ENCODE results near the gene PLP2. TPM values are rescaled to one million over a fixed set of nuclear protein-coding genes. Genes with fewer than 3 reads are reported as not detected.

PLP2 gene
- total and polyA plus RNA-seq, 2 experiments from 2014 or later: 62.5 to 209 TPM

- no peak overlapping the region for H3K9ac ChIP-seq
- H2AFZ ChIP-seq: no peak overlapping the region
- no peak overlapping the region for H3K4me3 ChIP-seq
- H3K79me2 ChIP-seq (ENCODE audit: insufficient read depth): peaks cover 9% of the 10 kb centered on the region
- H3K27ac ChIP-seq: no peak overlapping the region
- H3K4me2 ChIP-seq (ENCODE audit: unreplicated experiment): no peak overlapping the region
- H3F3A ChIP-seq (ENCODE audit: insufficient read depth): no peaks in the 10 kb centered on the region
- no peaks in the 10 kb centered on the region for H3K9me3 ChIP-seq (ENCODE audit: low read depth)
- H3K9me2 ChIP-seq (ENCODE audit: insufficient read depth): no peaks in the 10 kb centered on the region
- no peaks in the 10 kb centered on the region for H4K20me1 ChIP-seq (ENCODE audit: insufficient read depth)
- H3K36me3 ChIP-seq (ENCODE audit: low read depth): no peaks in the 10 kb centered on the region
- 78 to 80% methylated on average over 7 to 13 of the region's 23 CpGs for WGBS, 2 experiments (ENCODE audit: low coverage in 1 of 2, low lambda C conversion rate in 2 of 2, missing lambda C conversion rate in 2 of 2)
- no peaks in the 10 kb centered on the region; the same call in 1 of the 2 replicates for H3K4me1 ChIP-seq (ENCODE audit: insufficient read depth)
- in situ Hi-C loops (cut with MboI): no loop called here
- no peak for DNase-seq
- TF ChIP-seq EZH2phosphoT487 (IDR thresholded peaks at IDR 0.05; ENCODE audit: insufficient read depth, low read depth) (no peak), EZH2 (IDR thresholded peaks at IDR 0.05; ENCODE audit: insufficient read depth, poor library complexity, severe bottlenecking) (no peak)
- H3K27me3 ChIP-seq (replicated peaks; ENCODE audit: insufficient read depth): no peaks in the 10 kb centered on the region
These were observed 6.3 kb downstream of the PLP2 start for GRCh38 chrX:49177873-49178480.

GRCh38 chrX:49178537-49178936 is 6.8 kb downstream of the PLP2 start:
- Histone ChIP-seq H3K4me1 (ENCODE audit: insufficient read depth) (no peaks in the 10 kb centered on the region; the same call in 1 of the 2 replicates), H3K36me3 (ENCODE audit: low read depth) (no peaks in the 10 kb centered on the region; the same call in 1 of the 2 replicates), H3K79me2 (ENCODE audit: insufficient read depth) (peaks cover 6% of the 10 kb centered on the region), H3K9ac (no peak overlapping the region), H3K9me2 (ENCODE audit: insufficient read depth) (no peaks in the 10 kb centered on the region), H3K27ac (no peak overlapping the region), H4K20me1 (ENCODE audit: insufficient read depth) (no peaks in the 10 kb centered on the region), H2AFZ (no peak overlapping the region), H3K4me2 (ENCODE audit: unreplicated experiment) (no peak overlapping the region), H3K27me3 (replicated peaks; ENCODE audit: insufficient read depth) (no peaks in the 10 kb centered on the region), H3F3A (ENCODE audit: insufficient read depth) (no peaks in the 10 kb centered on the region), H3K9me3 (ENCODE audit: low read depth) (no peaks in the 10 kb centered on the region), H3K4me3 (no peak overlapping the region)
- no peak for TF ChIP-seq EZH2 (IDR thresholded peaks at IDR 0.05; ENCODE audit: insufficient read depth, poor library complexity, severe bottlenecking)
- TF ChIP-seq EZH2phosphoT487 (IDR thresholded peaks at IDR 0.05; ENCODE audit: insufficient read depth, low read depth): no peak
- in situ Hi-C loops (cut with MboI): no loop called here
- 97 to 100% methylated on average over 2 to 3 of the region's 3 CpGs for WGBS, 2 experiments (ENCODE audit: low coverage in 1 of 2, low lambda C conversion rate in 2 of 2, missing lambda C conversion rate in 2 of 2)
- no peak for DNase-seq

- H3K79me2 ChIP-seq (ENCODE audit: insufficient read depth): peaks cover 6% of the 10 kb centered on the region; the same call in 1 of the 2 replicates
These were observed 7.7 kb downstream of the PLP2 start for GRCh38 chrX:49179358-49179757.

GRCh38 chrX:49183701-49184281 is 12.1 kb downstream of the PLP2 start:
- TF ChIP-seq EZH2 (IDR thresholded peaks at IDR 0.05; ENCODE audit: insufficient read depth, poor library complexity, severe bottlenecking) (no peak), EZH2phosphoT487 (IDR thresholded peaks at IDR 0.05; ENCODE audit: insufficient read depth, low read depth) (no peak)
- peak overlapping the region; percentile 80 for H3K4me3 ChIP-seq
- no peak overlapping the region for H3K27ac ChIP-seq
- 71 to 77% methylated on average over 14 to 16 of the region's 18 CpGs for WGBS, 2 experiments (ENCODE audit: low coverage in 1 of 2, low lambda C conversion rate in 2 of 2, missing lambda C conversion rate in 2 of 2)
- no peak overlapping the region for H3K9ac ChIP-seq
- H3K79me2 ChIP-seq (ENCODE audit: insufficient read depth): peaks cover 11% of the 10 kb centered on the region; the same call in 1 of the 2 replicates
- H3K4me2 ChIP-seq (ENCODE audit: unreplicated experiment): peak overlapping the region; percentile 61
- no peak for DNase-seq
- H3K27me3 ChIP-seq (replicated peaks; ENCODE audit: insufficient read depth): no peaks in the 10 kb centered on the region
- in situ Hi-C loops (cut with MboI): no loop called here
- H2AFZ ChIP-seq: no peak overlapping the region
- H3K36me3 ChIP-seq (ENCODE audit: low read depth): no peaks in the 10 kb centered on the region; the same call in 1 of the 2 replicates
- H3K4me1 ChIP-seq (ENCODE audit: insufficient read depth): no peaks in the 10 kb centered on the region
- no peaks in the 10 kb centered on the region for H3K9me3 ChIP-seq (ENCODE audit: low read depth)
- no peaks in the 10 kb centered on the region for H3K9me2 ChIP-seq (ENCODE audit: insufficient read depth)
- H3F3A ChIP-seq (ENCODE audit: insufficient read depth): no peaks in the 10 kb centered on the region
- H4K20me1 ChIP-seq (ENCODE audit: insufficient read depth): no peaks in the 10 kb centered on the region

More at GRCh38 chrX:49179358-49179757, 7.7 kb downstream of the PLP2 start:
- Histone ChIP-seq H4K20me1 (ENCODE audit: insufficient read depth) (no peaks in the 10 kb centered on the region), H3K4me1 (ENCODE audit: insufficient read depth) (no peaks in the 10 kb centered on the region), H3K27me3 (replicated peaks; ENCODE audit: insufficient read depth) (no peaks in the 10 kb centered on the region), H3F3A (ENCODE audit: insufficient read depth) (no peaks in the 10 kb centered on the region), H3K9me3 (ENCODE audit: low read depth) (no peaks in the 10 kb centered on the region), H2AFZ (no peak overlapping the region), H3K4me2 (ENCODE audit: unreplicated experiment) (no peak overlapping the region), H3K36me3 (ENCODE audit: low read depth) (no peaks in the 10 kb centered on the region; the same call in 1 of the 2 replicates), H3K27ac (no peak overlapping the region), H3K9me2 (ENCODE audit: insufficient read depth) (no peaks in the 10 kb centered on the region), H3K9ac (no peak overlapping the region), H3K4me3 (no peak overlapping the region)
- WGBS, 2 experiments (ENCODE audit: low coverage in 1 of 2, low lambda C conversion rate in 2 of 2, missing lambda C conversion rate in 2 of 2): 29 to 71% methylated on average over 1 to 2 of the region's 2 CpGs
- TF ChIP-seq EZH2 (IDR thresholded peaks at IDR 0.05; ENCODE audit: insufficient read depth, poor library complexity, severe bottlenecking): no peak
- TF ChIP-seq EZH2phosphoT487 (IDR thresholded peaks at IDR 0.05; ENCODE audit: insufficient read depth, low read depth): no peak
- no peak for DNase-seq
- in situ Hi-C loops (cut with MboI): no loop called here

Measured in GM23248 (cell line).